ENCODE measurements around the gene EVI5. TPM values are rescaled to one million over a fixed set of nuclear protein-coding genes. Genes with fewer than 3 reads are reported as not detected.

Gene EVI5
- total RNA-seq, 1 donor from 2014 or later, result 37.7 TPM

GRCh38 chr1:92483610-92484471 lies 301.1 kb downstream of the EVI5 start:
- DNase-seq (ENCODE audit: low spot score), result no peak

- no peak for DNase-seq (ENCODE audit: low spot score)
These were observed 302.0 kb downstream of the EVI5 start for GRCh38 chr1:92482665-92483609.

GRCh38 chr1:92481971-92482664 lies 302.8 kb downstream of the EVI5 start:
- DNase-seq (ENCODE audit: low spot score), result no peak

GRCh38 chr1:92481599-92481925 lies 303.3 kb downstream of the EVI5 start:
- no peak for DNase-seq (ENCODE audit: low spot score)

GRCh38 chr1:92480813-92481598 lies 303.9 kb downstream of the EVI5 start:
- DNase-seq (ENCODE audit: low spot score), result no peak

GRCh38 chr1:92480200-92480812 lies 304.6 kb downstream of the EVI5 start:
- DNase-seq (ENCODE audit: low spot score), result no peak

- no peak for DNase-seq (ENCODE audit: low spot score)
These were observed 305.3 kb downstream of the EVI5 start for GRCh38 chr1:92479587-92479986.

GRCh38 chr1:92478393-92478792 lies 306.5 kb downstream of the EVI5 start:
- DNase-seq (ENCODE audit: low spot score), result no peak

- DNase-seq (ENCODE audit: low spot score), result no peak
These were observed 308.8 kb downstream of the EVI5 start for GRCh38 chr1:92476071-92476631.

- no peak for DNase-seq (ENCODE audit: low spot score)
These were observed 309.9 kb downstream of the EVI5 start for GRCh38 chr1:92475029-92475428.

- no peak for DNase-seq (ENCODE audit: low spot score)
These were observed 311.0 kb downstream of the EVI5 start for GRCh38 chr1:92473781-92474495.

GRCh38 chr1:92470216-92470615 lies 314.7 kb downstream of the EVI5 start:
- DNase-seq (ENCODE audit: low spot score), result no peak

- no peak for DNase-seq (ENCODE audit: low spot score)
These were observed 318.1 kb downstream of the EVI5 start for GRCh38 chr1:92466683-92467352.

GRCh38 chr1:92465256-92465647 lies 319.7 kb downstream of the EVI5 start:
- no peak for DNase-seq (ENCODE audit: low spot score)

- no peak for DNase-seq (ENCODE audit: low spot score)
These were observed 320.2 kb downstream of the EVI5 start for GRCh38 chr1:92464588-92465255.

- DNase-seq (ENCODE audit: low spot score), result no peak
These were observed 323.4 kb downstream of the EVI5 start for GRCh38 chr1:92461364-92462097.

GRCh38 chr1:92459871-92460320 lies 325.0 kb downstream of the EVI5 start:
- no peak for DNase-seq (ENCODE audit: low spot score)

Measured in ureter (tissue), 1 donor.